Activated B cell treated with CpG ODN at 0.5 μM for 24 hours (primary cell): ENCODE results near the gene RPS6KA2. TPM values are rescaled to one million over a fixed set of nuclear protein-coding genes. Genes with fewer than 3 reads are reported as not detected.

ENCODE experiments used
- ATAC-seq: fragments of 200-7000 bp; cut with Tn5 transposase; one replicate; pipeline ENCODE4 v1.10.0; 2021; ENCODE audit warnings: low read depth, mild to moderate bottlenecking, moderate library complexity
- CTCF ChIA-PET: fragments of 350-600 bp; sonication (Branson Sonifier 250); formaldehyde crosslinking; loops from one replicate; lab custom pipeline; 2021; ENCODE audit warnings: antibody characterized with exemption; lab: Charles Lee
- POLR2A ChIA-PET: fragments of 350-600 bp; sonication (Branson Sonifier 250); formaldehyde crosslinking; loops from one replicate; lab custom pipeline; 2021; ENCODE audit warnings: antibody characterized with exemption; lab: Charles Lee
- DNase-seq: peaks from one replicate; pipeline ENCODE4 v3.0.0; 2022
- H3K27ac Mint-ChIP-seq: one replicate; pipeline ENCODE4 v1.8.0; 2020; ENCODE audit warnings: mixed read lengths
- H3K27me3 Mint-ChIP-seq: one replicate; pipeline ENCODE4 v1.8.0; 2021; ENCODE audit warnings: mixed read lengths
- H3K36me3 Mint-ChIP-seq: one replicate; pipeline ENCODE4 v1.8.0; 2021; ENCODE audit warnings: low read depth, mixed read lengths
- H3K4me1 Mint-ChIP-seq: one replicate; pipeline ENCODE4 v1.8.0; 2021; ENCODE audit warnings: mixed read lengths
- H3K4me3 Mint-ChIP-seq: one replicate; pipeline ENCODE4 v1.8.0; 2020; ENCODE audit warnings: mild to moderate bottlenecking, mixed read lengths
- H3K9me3 Mint-ChIP-seq: one replicate; pipeline ENCODE4 v1.8.0; 2020; ENCODE audit warnings: mixed read lengths
- intact Hi-C: fragments of 100-400 bp; cut with micrococcal nuclease; formaldehyde crosslinking; loops from one replicate; pipeline ENCODE4 v1.15.1; 2024
- total RNA-seq: library from RNA; stranded (reverse); gene quantifications from 2 replicates; pipeline ENCODE4 v1.2.3, GENCODE V29; 2022
- TF ChIP-seq, protein P1 (sequence below): fragments of 200-600 bp; IDR thresholded peaks from one replicate; pipeline ENCODE4 v1.8.0; 2022; ENCODE audit warnings: antibody characterized with exemption, mild to moderate bottlenecking

The RPS6KA2 gene
- total RNA-seq, 1 donor from 2014 or later, result 14.4 TPM

DNA sequence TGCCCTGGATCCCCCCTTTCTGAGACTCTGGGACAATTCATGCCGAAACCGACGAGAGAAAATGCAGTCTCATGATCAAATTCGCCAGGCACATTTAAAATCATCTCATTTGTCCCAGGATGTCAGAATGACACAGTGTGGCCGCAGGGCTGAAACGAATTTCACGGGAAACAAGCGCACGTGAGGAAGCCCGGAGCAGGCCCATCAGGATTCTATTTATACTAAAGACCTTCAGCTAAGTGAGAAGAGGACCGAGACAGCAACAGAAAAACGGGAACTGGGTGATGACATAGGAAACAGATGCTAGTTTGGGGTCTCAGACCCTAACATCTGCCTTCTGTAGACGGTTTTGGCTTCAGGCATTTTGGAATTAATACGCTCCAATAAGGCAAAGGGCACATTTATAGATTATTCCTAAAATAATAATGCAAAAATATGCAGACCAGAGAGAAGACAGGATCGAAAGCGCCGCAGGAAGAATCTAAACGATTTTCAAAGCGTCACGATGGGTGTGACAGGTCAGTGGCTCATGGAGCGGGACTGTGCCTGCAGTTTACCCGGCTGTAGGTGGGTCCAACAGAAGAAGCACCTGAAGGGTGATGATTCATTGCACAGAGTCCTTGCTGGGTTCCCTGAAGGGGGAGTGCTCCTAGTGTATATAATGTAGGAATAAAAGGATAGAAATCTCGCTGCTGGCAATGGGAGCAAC is 163.5 kb downstream of the RPS6KA2 start:
- TF ChIP-seq, protein P1, sequence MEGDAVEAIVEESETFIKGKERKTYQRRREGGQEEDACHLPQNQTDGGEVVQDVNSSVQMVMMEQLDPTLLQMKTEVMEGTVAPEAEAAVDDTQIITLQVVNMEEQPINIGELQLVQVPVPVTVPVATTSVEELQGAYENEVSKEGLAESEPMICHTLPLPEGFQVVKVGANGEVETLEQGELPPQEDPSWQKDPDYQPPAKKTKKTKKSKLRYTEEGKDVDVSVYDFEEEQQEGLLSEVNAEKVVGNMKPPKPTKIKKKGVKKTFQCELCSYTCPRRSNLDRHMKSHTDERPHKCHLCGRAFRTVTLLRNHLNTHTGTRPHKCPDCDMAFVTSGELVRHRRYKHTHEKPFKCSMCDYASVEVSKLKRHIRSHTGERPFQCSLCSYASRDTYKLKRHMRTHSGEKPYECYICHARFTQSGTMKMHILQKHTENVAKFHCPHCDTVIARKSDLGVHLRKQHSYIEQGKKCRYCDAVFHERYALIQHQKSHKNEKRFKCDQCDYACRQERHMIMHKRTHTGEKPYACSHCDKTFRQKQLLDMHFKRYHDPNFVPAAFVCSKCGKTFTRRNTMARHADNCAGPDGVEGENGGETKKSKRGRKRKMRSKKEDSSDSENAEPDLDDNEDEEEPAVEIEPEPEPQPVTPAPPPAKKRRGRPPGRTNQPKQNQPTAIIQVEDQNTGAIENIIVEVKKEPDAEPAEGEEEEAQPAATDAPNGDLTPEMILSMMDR, result no peak
- Mint-ChIP-seq H3K4me3 (no peak overlapping the region), H3K27me3 (no peaks in the 10 kb centered on the region), H3K27ac (no peak overlapping the region), H3K36me3 (no peaks in the 10 kb centered on the region), H3K9me3 (no peaks in the 10 kb centered on the region), H3K4me1 (peaks cover 34% of the 10 kb centered on the region)
- no peak for ATAC-seq
- ChIA-PET CTCF (no interaction called here), POLR2A (interaction anchor here (0.6 kb wide), 1 partner anchor 122 kb away, joined by 3 read pairs; no protein-coding TSS in a partner anchor)
- intact Hi-C loops, result no loop called here
- DNase-seq, result no peak

GRCh38 chr6:166462461-166463135 is 164.5 kb downstream of the RPS6KA2 start:
- H3K4me1 Mint-ChIP-seq, result peaks cover 34% of the 10 kb centered on the region
- TF ChIP-seq, protein P1, result no peak
- H3K27me3 Mint-ChIP-seq, result no peaks in the 10 kb centered on the region
- ChIA-PET POLR2A (no interaction called here), CTCF (no interaction called here)
- H3K27ac Mint-ChIP-seq, result no peak overlapping the region
- no peak for ATAC-seq
- intact Hi-C loops, result no loop called here
- H3K9me3 Mint-ChIP-seq, result no peaks in the 10 kb centered on the region
- DNase-seq, result no peak
- H3K36me3 Mint-ChIP-seq, result peaks cover 3% of the 10 kb centered on the region
- H3K4me3 Mint-ChIP-seq, result no peak overlapping the region

GRCh38 chr6:166461821-166462460 is 165.1 kb downstream of the RPS6KA2 start:
- Mint-ChIP-seq H3K27me3 (no peaks in the 10 kb centered on the region), H3K4me1 (peaks cover 34% of the 10 kb centered on the region), H3K4me3 (peak overlapping the region; percentile 25), H3K9me3 (no peaks in the 10 kb centered on the region), H3K27ac (no peak overlapping the region), H3K36me3 (peaks cover 3% of the 10 kb centered on the region)
- intact Hi-C loops, result no loop called here
- ChIA-PET POLR2A (no interaction called here), CTCF (no interaction called here)
- ATAC-seq (peak; percentile 49), DNase-seq (no peak)
- TF ChIP-seq, protein P1, result no peak

- Mint-ChIP-seq H3K4me1 (peaks cover 38% of the 10 kb centered on the region), H3K4me3 (no peak overlapping the region), H3K9me3 (no peaks in the 10 kb centered on the region), H3K27ac (no peak overlapping the region), H3K27me3 (no peaks in the 10 kb centered on the region), H3K36me3 (peaks cover 3% of the 10 kb centered on the region)
- intact Hi-C loops, result no loop called here
- no peak for DNase-seq
- ChIA-PET POLR2A (no interaction called here), CTCF (no interaction called here)
- no peak for ATAC-seq
- TF ChIP-seq, protein P1, result no peak
Measured at GRCh38 chr6:166460473-166461437, 166.3 kb downstream of the RPS6KA2 start.
